GM12874 (cell line): Measurements from ENCODE around the gene ABCD3.

ENCODE experiments used
- CTCF ChIP-seq: IDR thresholded peaks from 2 replicates; pipeline ENCODE4 v1.5.1; 2011; ENCODE audit warnings: low read depth, mild to moderate bottlenecking, control low read depth, low read length, moderate library complexity; ENCODE audit not compliant: insufficient read depth

The ABCD3 gene

DNA sequence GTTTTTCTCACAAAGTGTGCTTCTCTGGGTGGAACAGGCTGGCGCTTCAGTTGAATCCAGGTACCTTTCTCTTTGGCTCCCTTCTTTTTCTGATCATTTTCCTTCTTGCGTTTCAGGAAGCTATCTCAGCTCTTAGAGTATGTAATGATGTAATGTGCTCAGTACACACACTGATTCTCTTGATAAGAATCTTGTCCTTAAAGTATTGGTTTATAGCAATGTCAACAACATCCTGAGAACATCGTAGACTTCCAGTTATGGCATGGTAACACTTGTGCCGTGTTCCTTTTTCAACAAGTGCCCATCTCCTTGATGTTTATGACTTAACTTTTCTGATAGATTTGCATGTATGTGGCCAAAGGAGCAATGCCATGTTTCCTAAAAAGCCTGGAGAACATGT is 11.7 kb upstream of the ABCD3 start:
- TF ChIP-seq CTCF, result no peak

DNA sequence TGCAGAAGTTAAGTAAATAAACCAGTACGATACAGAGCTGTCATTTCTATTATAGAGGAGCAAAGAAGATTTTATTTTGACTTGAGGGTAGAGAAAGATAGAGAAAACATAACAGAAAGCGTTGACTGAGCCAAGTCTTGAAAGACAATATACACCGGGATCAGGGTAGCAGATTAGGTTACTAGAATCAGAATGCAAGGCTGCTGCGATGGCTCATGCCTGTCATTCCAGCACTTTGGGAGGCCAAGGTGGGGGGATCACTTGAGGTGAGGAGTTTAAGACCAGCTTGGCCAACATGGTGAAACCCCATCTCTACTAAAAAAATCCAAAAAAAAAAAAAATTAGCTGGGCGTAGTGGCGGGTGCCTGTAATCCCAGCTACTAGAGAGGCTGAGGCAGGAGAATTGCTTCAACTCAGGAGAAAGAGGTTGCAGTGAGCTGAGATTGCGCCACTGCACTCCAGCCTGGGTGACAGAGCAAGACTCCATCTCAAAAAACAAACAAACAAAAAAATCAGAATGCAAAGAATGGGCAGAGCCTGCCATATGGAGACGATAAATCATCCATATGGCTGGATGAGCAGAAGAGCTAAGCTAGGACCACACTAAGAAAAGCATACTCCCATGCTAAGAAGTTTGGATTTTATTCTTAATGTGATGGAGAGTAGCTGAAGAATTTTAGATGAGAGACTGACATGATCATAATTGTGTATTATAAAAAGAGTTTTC is 9.9 kb upstream of the ABCD3 start:
- TF ChIP-seq CTCF, result no peak

DNA sequence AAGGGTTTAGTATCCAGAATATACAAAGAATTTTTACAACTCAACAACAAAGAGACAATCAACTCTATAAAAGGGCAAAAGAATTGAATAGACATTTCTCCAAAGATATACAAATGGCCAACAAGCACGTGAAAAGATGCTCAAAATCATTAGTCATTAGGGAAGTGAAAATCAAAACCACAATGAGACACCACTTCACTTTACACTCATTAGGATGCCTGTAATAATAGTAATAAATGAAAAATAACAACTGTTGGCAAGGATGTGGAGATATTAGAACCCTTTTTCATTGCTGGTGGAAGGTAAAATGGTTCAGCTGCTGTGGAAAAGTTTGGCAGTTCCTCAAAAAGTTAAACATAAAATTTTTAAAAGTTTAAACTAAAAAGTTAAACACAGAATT is 7.0 kb upstream of the ABCD3 start:
- no peak for TF ChIP-seq CTCF

- no peak for TF ChIP-seq CTCF
These were observed 4.9 kb upstream of the ABCD3 start for GRCh38 chr1:94413311-94413710.

GRCh38 chr1:94416901-94417727 is 1.1 kb upstream of the ABCD3 start:
- no peak for TF ChIP-seq CTCF

GRCh38 chr1:94417728-94417977 is 536 bp upstream of the ABCD3 start:
- TF ChIP-seq CTCF, result no peak

- TF ChIP-seq CTCF, result no peak
These were observed 771 bp downstream of the ABCD3 start for GRCh38 chr1:94418664-94419655.
